ENCODE measurements around the gene ROBO4.

DNA sequence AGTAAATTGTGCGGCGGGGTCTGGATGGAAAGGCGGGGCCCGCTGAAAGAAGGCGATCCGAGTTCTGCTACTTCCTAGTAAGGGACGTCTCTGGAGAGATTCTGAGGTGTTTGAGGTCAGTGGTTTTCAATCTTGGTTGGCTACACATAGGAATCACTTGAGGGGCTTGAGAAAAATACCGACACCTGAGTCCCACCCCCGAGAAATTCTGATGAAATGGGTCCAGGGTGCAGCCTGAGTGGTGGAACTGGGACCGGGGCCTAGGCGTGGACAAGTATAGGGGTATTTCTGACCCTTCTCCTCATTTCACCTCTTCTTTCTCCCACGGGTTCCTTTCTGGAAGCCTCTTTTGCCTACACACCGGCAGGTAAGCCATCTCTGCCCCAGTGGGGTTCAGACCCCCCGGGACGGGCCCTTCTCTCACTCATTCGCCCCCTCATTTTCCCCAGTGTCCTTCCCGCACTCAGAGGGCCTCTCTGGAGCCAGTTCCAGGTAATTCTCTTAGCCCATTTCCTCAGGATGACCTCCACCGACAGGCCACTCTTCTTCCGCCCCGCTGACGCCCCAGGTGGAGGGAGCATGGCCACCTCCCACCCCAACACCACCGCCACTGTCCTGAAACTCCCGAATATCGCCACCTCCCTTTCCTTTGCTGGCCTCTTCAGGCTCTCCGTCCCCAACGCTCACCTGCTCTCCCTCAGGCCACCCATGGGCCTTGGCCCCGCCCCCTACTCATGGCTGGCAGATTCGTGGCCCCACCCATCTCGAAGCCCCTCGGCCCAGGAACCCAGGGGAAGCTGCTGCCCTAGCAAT lies 20.6 kb downstream of the ROBO4 start:
- TF ChIP-seq, protein P1, sequence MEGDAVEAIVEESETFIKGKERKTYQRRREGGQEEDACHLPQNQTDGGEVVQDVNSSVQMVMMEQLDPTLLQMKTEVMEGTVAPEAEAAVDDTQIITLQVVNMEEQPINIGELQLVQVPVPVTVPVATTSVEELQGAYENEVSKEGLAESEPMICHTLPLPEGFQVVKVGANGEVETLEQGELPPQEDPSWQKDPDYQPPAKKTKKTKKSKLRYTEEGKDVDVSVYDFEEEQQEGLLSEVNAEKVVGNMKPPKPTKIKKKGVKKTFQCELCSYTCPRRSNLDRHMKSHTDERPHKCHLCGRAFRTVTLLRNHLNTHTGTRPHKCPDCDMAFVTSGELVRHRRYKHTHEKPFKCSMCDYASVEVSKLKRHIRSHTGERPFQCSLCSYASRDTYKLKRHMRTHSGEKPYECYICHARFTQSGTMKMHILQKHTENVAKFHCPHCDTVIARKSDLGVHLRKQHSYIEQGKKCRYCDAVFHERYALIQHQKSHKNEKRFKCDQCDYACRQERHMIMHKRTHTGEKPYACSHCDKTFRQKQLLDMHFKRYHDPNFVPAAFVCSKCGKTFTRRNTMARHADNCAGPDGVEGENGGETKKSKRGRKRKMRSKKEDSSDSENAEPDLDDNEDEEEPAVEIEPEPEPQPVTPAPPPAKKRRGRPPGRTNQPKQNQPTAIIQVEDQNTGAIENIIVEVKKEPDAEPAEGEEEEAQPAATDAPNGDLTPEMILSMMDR (IDR thresholded peaks at IDR 0.05) = no peak
- TF ChIP-seq, protein P2, sequence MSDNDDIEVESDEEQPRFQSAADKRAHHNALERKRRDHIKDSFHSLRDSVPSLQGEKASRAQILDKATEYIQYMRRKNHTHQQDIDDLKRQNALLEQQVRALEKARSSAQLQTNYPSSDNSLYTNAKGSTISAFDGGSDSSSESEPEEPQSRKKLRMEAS (IDR thresholded peaks at IDR 0.05) = no peak
- TF ChIP-seq ZSCAN20 (CRISPR knock-in tag; IDR thresholded peaks at IDR 0.05) (no peak), EP300 (IDR thresholded peaks at IDR 0.05) (no peak), SMC3 (IDR thresholded peaks at IDR 0.05) (no peak), POLR2A (IDR thresholded peaks at IDR 0.05; ENCODE audit: low read length) (no peak)
